ENCODE measurements around the gene UGT1A9.
"Not testable (repeated sequence)": the region's sequence is repeated elsewhere in the genome, so short reads cannot be mapped to it uniquely, and the experiment has no call there.

DNA sequence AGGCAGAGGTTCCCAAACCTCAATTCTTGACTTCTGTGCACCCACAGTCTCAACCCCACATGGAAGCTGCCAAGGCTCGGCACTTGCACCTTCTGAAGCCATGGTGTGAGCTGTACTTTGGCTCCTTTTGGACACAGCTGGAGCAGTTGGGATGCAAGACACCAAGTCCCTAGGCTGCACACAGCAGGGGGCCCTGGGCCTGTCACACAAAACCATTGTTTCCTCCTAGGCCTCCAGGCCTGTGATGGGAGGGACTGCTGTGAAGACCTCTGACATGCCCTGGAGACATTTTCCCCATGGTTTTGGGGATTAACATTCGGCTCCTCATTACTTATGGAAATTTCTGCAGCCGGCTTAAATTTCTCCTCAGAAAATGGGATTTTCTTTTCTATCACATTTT, 25.7 kb upstream of the UGT1A9 start:
- TF ChIP-seq CTCF (IDR thresholded peaks at IDR 0.05; ENCODE audit: borderline replicate concordance, extremely low read depth, low read length, poor library complexity, severe bottlenecking); EZH2 (IDR thresholded peaks at IDR 0.05; ENCODE audit: borderline replicate concordance, low read depth, low read length, severe bottlenecking): not testable (repeated sequence)

Data from DND-41 (cell line).